ENCODE measurements around the gene ZDHHC7. TPM values are rescaled to one million over a fixed set of nuclear protein-coding genes. Genes with fewer than 3 reads are reported as not detected.

ZDHHC7 gene
- total RNA-seq: 89.4 and 97.5 TPM in 2 replicates

GRCh38 chr16:85010931-85011845 is at the start of gene ZDHHC7:
TSS of gene ZDHHC7 (minus strand) at chr16:85011535. CDS start at chr16:84990618, 20,917 bp downstream.

GRCh38 chr16:85027349-85027957 is 16.1 kb upstream of the ZDHHC7 start, which contains the start of gene KIAA0513:
TSS of gene KIAA0513 (plus strand) at chr16:85027795. CDS start at chr16:85067072, 39,277 bp downstream.

Other genes starting within 250 kb of the ZDHHC7 start
- 4.5 and 5.4 TPM in 2 replicates for gene CRISPLD2, start 191.6 kb downstream of the ZDHHC7 start, total RNA-seq
- 18.5 and 31.0 TPM in 2 replicates for gene KIAA0513, start 16.3 kb upstream of the ZDHHC7 start, total RNA-seq
- gene CIBAR2, start 100.9 kb upstream of the ZDHHC7 start, total RNA-seq: not detected in 2 replicates